Measurements from ENCODE around the gene CORO2A.
"Not testable (repeated sequence)": the region's sequence is repeated elsewhere in the genome, so short reads cannot be mapped to it uniquely, and the experiment has no call there.

CORO2A gene

DNA sequence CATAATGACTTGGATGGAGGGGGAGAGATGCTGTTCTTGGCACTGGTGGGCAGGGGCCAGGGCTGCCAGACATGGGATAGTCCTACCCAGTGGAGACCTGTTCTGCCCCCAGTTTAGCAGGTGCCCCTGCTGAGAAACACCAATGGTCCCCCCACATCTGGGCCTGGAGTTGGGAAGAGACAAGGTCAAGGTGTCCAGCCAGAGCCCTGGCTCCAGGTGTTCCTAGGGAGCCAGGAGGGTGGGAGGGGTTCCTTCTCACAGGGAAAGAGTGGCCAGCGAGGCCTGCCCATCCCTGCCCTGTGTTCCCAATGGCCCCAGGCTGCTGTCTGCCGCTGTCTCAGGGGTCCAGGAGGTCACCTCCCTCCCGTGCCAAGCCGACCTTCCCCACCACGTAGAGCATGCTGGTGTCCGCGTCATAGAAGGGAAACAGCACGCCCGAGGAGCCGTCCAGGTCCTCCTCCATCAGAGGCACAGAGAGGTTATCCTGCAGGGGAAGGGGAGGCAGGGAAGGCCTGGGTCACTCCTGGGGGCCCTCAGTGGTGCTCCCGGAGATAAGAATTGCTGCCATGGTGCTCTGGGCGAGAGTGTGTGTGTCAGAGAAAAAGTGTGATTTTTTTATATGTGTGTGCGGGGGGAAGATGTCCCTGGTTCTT is 61.7 kb downstream of the CORO2A start:
- Histone ChIP-seq H3K4me1 (ENCODE audit: control insufficient read depth, insufficient read depth, low read depth, low read length) (peaks cover 5% of the 10 kb centered on the region), H4K91ac (ENCODE audit: low read length) (no peak overlapping the region), H3K23ac (ENCODE audit: low read length in 2 of 2) (no peak overlapping the region), H2AFZ (ENCODE audit: low read depth, low read length) (no peak overlapping the region), H3K4ac (ENCODE audit: low read depth in 1 of 2, low read length in 2 of 2) (no peak overlapping the region), H3K79me1 (replicated peaks; ENCODE audit: low read length, poor library complexity, severe bottlenecking) (no peaks in the 10 kb centered on the region), H3K4me3 (ENCODE audit: insufficient read depth in 1 of 2, low read depth in 1 of 2, low read length in 2 of 2) (no peak overlapping the region), H3K27me3 (ENCODE audit: control insufficient read depth in 1 of 2, insufficient read depth in 1 of 2, low read length in 2 of 2) (peaks cover 0 to 28% of the 10 kb centered on the region in 2 experiments), H2BK15ac (ENCODE audit: low read depth, poor library complexity, severe bottlenecking) (no peak overlapping the region), H2BK12ac (ENCODE audit: low read length in 2 of 2) (no peak overlapping the region), H3K9ac (ENCODE audit: low read length) (no peak overlapping the region), H3K27ac (ENCODE audit: low read length, poor library complexity, severe bottlenecking) (no peak overlapping the region), H3K18ac (ENCODE audit: low read depth in 1 of 2, low read length in 2 of 2) (no peak overlapping the region), H3K9me3 (ENCODE audit: control insufficient read depth, low read length) (no peaks in the 10 kb centered on the region), H3K4me2 (ENCODE audit: low read length, poor library complexity, severe bottlenecking) (no peak overlapping the region), H4K8ac (ENCODE audit: low read length) (no peak overlapping the region), H2BK5ac (ENCODE audit: low read depth, low read length, poor library complexity, severe bottlenecking) (no peak overlapping the region), H2BK120ac (ENCODE audit: low read depth, low read length) (no peak overlapping the region), H2AK5ac (ENCODE audit: low read length, severe bottlenecking) (no peak overlapping the region), H3K14ac (ENCODE audit: low read length in 2 of 2) (no peak overlapping the region), H3K36me3 (ENCODE audit: control insufficient read depth in 1 of 2, insufficient read depth in 2 of 2, low read depth in 1 of 2, low read length in 2 of 2) (peaks cover 0 to 2% of the 10 kb centered on the region in 2 experiments)
- DNase-seq: no peak
- WGBS: 95% methylated on average over 13 of the region's 13 CpGs

DNA sequence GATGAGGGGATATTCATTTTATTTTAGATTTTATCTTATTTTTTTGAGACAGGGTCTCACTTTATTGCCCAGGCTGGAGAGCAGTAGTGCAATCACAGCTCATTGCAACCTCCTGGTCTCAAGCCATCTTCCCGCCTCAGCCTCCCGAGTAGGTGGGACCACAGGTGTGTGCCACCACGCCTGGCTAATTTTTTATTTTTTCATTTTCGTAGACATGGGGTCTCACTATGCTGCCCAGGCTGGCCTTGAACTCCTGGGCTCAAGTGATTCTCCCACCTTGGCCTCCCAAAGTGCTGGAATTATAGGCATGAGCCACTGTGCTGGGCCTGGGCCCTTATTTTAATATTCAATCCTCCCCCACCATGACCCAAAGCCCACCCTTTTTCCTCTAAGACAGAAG is 62.4 kb downstream of the CORO2A start:
- H2BK12ac ChIP-seq (ENCODE audit: low read length in 2 of 2); H2BK15ac ChIP-seq (ENCODE audit: low read depth, poor library complexity, severe bottlenecking); H3K23ac ChIP-seq (ENCODE audit: low read length in 2 of 2); DNase-seq; H2AK5ac ChIP-seq (ENCODE audit: low read length, severe bottlenecking); H2AFZ ChIP-seq (ENCODE audit: low read depth, low read length); H2BK5ac ChIP-seq (ENCODE audit: low read depth, low read length, poor library complexity, severe bottlenecking); H3K27ac ChIP-seq (ENCODE audit: low read length, poor library complexity, severe bottlenecking); H3K4me1 ChIP-seq (ENCODE audit: control insufficient read depth, insufficient read depth, low read depth, low read length); H2BK120ac ChIP-seq (ENCODE audit: low read depth, low read length); H3K36me3 ChIP-seq (ENCODE audit: control insufficient read depth in 1 of 2, insufficient read depth in 2 of 2, low read depth in 1 of 2, low read length in 2 of 2); H3K79me1 ChIP-seq (replicated peaks; ENCODE audit: low read length, poor library complexity, severe bottlenecking); H3K4me3 ChIP-seq (ENCODE audit: insufficient read depth in 1 of 2, low read depth in 1 of 2, low read length in 2 of 2); H4K8ac ChIP-seq (ENCODE audit: low read length); H3K9ac ChIP-seq (ENCODE audit: low read length); H4K91ac ChIP-seq (ENCODE audit: low read length); H3K9me3 ChIP-seq (ENCODE audit: control insufficient read depth, low read length); H3K4ac ChIP-seq (ENCODE audit: low read depth in 1 of 2, low read length in 2 of 2); H3K18ac ChIP-seq (ENCODE audit: low read depth in 1 of 2, low read length in 2 of 2); H3K14ac ChIP-seq (ENCODE audit: low read length in 2 of 2); H3K4me2 ChIP-seq (ENCODE audit: low read length, poor library complexity, severe bottlenecking): not testable (repeated sequence)
- 95% methylated on average over 4 of the region's 4 CpGs for WGBS
- H3K27me3 ChIP-seq (ENCODE audit: control insufficient read depth in 1 of 2, insufficient read depth in 1 of 2, low read length in 2 of 2): peaks cover 0 to 32% of the 10 kb centered on the region in 2 experiments

DNA sequence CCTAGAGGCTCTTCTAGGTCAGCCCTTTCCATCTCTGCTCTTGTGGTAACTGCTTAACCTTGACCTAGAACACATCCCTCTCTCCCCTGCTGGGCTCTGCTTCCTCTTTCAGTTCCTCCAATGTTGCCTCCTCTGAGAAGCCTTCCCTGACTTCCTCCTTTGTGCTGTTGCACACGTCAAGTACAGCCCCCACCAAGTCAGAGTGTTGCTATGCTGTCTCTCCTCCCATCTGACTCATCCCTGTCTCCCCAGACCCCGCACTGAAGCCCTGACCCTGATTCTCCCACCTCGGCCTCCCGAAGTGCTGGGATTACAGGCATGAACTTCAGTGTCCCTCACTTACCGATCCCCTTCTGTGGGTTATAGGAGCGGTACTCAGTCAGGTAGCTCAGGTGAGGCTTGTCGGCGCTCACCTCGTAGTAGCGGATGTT is 63.0 kb downstream of the CORO2A start:
- Histone ChIP-seq H3K23ac (ENCODE audit: low read length in 2 of 2) (no peak overlapping the region), H2AK5ac (ENCODE audit: low read length, severe bottlenecking) (no peak overlapping the region), H3K9me3 (ENCODE audit: control insufficient read depth, low read length) (no peaks in the 10 kb centered on the region), H2BK120ac (ENCODE audit: low read depth, low read length) (no peak overlapping the region), H3K4me2 (ENCODE audit: low read length, poor library complexity, severe bottlenecking) (no peak overlapping the region), H3K9ac (ENCODE audit: low read length) (no peak overlapping the region), H2BK15ac (ENCODE audit: low read depth, poor library complexity, severe bottlenecking) (no peak overlapping the region), H2BK5ac (ENCODE audit: low read depth, low read length, poor library complexity, severe bottlenecking) (no peak overlapping the region), H3K4ac (ENCODE audit: low read depth in 1 of 2, low read length in 2 of 2) (no peak overlapping the region), H4K8ac (ENCODE audit: low read length) (no peak overlapping the region), H3K4me1 (ENCODE audit: control insufficient read depth, insufficient read depth, low read depth, low read length) (peaks cover 5% of the 10 kb centered on the region), H3K27me3 (ENCODE audit: control insufficient read depth in 1 of 2, insufficient read depth in 1 of 2, low read length in 2 of 2) (peaks cover 0 to 33% of the 10 kb centered on the region in 2 experiments), H3K79me1 (replicated peaks; ENCODE audit: low read length, poor library complexity, severe bottlenecking) (no peaks in the 10 kb centered on the region), H4K91ac (ENCODE audit: low read length) (no peak overlapping the region), H3K4me3 (ENCODE audit: insufficient read depth in 1 of 2, low read depth in 1 of 2, low read length in 2 of 2) (no peak overlapping the region), H3K14ac (ENCODE audit: low read length in 2 of 2) (no peak overlapping the region), H2AFZ (ENCODE audit: low read depth, low read length) (no peak overlapping the region), H2BK12ac (ENCODE audit: low read length in 2 of 2) (no peak overlapping the region), H3K18ac (ENCODE audit: low read depth in 1 of 2, low read length in 2 of 2) (no peak overlapping the region), H3K36me3 (ENCODE audit: control insufficient read depth in 1 of 2, insufficient read depth in 2 of 2, low read depth in 1 of 2, low read length in 2 of 2) (no peaks in the 10 kb centered on the region), H3K27ac (ENCODE audit: low read length, poor library complexity, severe bottlenecking) (no peak overlapping the region)
- 84% methylated on average over 10 of the region's 10 CpGs for WGBS
- no peak for DNase-seq

DNA sequence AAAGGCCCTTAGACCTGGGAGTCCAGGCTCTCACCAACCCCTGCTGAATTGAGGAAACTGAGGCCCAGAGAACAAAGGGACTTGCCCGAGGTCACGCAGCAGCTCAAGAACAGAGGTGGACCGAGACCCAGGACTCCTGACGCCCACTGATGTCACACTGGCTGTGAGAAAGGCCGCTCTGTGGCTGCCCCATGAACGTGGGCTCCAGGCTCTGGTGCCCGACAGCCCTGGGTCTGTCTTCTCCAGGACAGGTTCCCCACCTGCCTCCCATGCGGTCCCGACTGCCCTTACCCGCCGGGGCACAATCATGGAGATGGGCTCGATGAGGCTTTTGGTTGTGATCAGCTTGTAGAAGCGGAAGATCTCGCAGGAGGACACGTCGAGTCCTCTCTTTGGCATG is 64.1 kb downstream of the CORO2A start:
- H3K36me3 ChIP-seq (ENCODE audit: control insufficient read depth in 1 of 2, insufficient read depth in 2 of 2, low read depth in 1 of 2, low read length in 2 of 2): no peaks in the 10 kb centered on the region
- WGBS: 96% methylated on average over 16 of the region's 16 CpGs
- no peak overlapping the region for H2BK120ac ChIP-seq (ENCODE audit: low read depth, low read length)
- H2BK15ac ChIP-seq (ENCODE audit: low read depth, poor library complexity, severe bottlenecking): no peak overlapping the region
- H3K4me3 ChIP-seq (ENCODE audit: insufficient read depth in 1 of 2, low read depth in 1 of 2, low read length in 2 of 2): no peak overlapping the region
- H2BK12ac ChIP-seq (ENCODE audit: low read length in 2 of 2): no peak overlapping the region
- H4K91ac ChIP-seq (ENCODE audit: low read length): no peak overlapping the region
- no peak overlapping the region for H4K8ac ChIP-seq (ENCODE audit: low read length)
- H3K4ac ChIP-seq (ENCODE audit: low read depth in 1 of 2, low read length in 2 of 2): no peak overlapping the region
- H3K4me1 ChIP-seq (ENCODE audit: control insufficient read depth, insufficient read depth, low read depth, low read length): peaks cover 5% of the 10 kb centered on the region
- no peak overlapping the region for H2BK5ac ChIP-seq (ENCODE audit: low read depth, low read length, poor library complexity, severe bottlenecking)
- H3K18ac ChIP-seq (ENCODE audit: low read depth in 1 of 2, low read length in 2 of 2): no peak overlapping the region
- no peak overlapping the region for H3K4me2 ChIP-seq (ENCODE audit: low read length, poor library complexity, severe bottlenecking)
- no peak overlapping the region for H2AK5ac ChIP-seq (ENCODE audit: low read length, severe bottlenecking)
- H2AFZ ChIP-seq (ENCODE audit: low read depth, low read length): no peak overlapping the region
- no peak overlapping the region for H3K9ac ChIP-seq (ENCODE audit: low read length)
- H3K23ac ChIP-seq (ENCODE audit: low read length in 2 of 2): no peak overlapping the region
- H3K27ac ChIP-seq (ENCODE audit: low read length, poor library complexity, severe bottlenecking): no peak overlapping the region
- no peak overlapping the region for H3K14ac ChIP-seq (ENCODE audit: low read length in 2 of 2)
- H3K79me1 ChIP-seq (replicated peaks; ENCODE audit: low read length, poor library complexity, severe bottlenecking): no peaks in the 10 kb centered on the region
- peaks cover 0 to 32% of the 10 kb centered on the region in 2 experiments for H3K27me3 ChIP-seq (ENCODE audit: control insufficient read depth in 1 of 2, insufficient read depth in 1 of 2, low read length in 2 of 2)
- H3K9me3 ChIP-seq (ENCODE audit: control insufficient read depth, low read length): no peaks in the 10 kb centered on the region
- no peak for DNase-seq

Measured in mesenchymal stem cell (in vitro differentiated cells and primary cell).